Measurements from ENCODE around the gene TNFAIP1.
"Not testable (repeated sequence)": the region's sequence is repeated elsewhere in the genome, so short reads cannot be mapped to it uniquely, and the experiment has no call there.

Gene TNFAIP1

GRCh38 chr17:28325211-28325610 is 10.3 kb upstream of the TNFAIP1 start:
- DNase-seq, result no peak

- no peak for DNase-seq
Measured at GRCh38 chr17:28326114-28326513, 9.4 kb upstream of the TNFAIP1 start.

- DNase-seq, result peak in 1 of 5 donors; percentile 63
Measured at GRCh38 chr17:28327031-28327607, 8.4 kb upstream of the TNFAIP1 start.

- no peak for DNase-seq
Measured at GRCh38 chr17:28327709-28328108, 7.9 kb upstream of the TNFAIP1 start.

GRCh38 chr17:28328325-28328724 is 7.2 kb upstream of the TNFAIP1 start:
- DNase-seq, result no peak

GRCh38 chr17:28330671-28331070 is 4.9 kb upstream of the TNFAIP1 start:
- DNase-seq, result no peak

GRCh38 chr17:28331891-28332420 is 3.6 kb upstream of the TNFAIP1 start:
- DNase-seq, result no peak

- no peak for DNase-seq
Measured at GRCh38 chr17:28333083-28333746, 2.3 kb upstream of the TNFAIP1 start.

GRCh38 chr17:28334171-28334570 is 1.4 kb upstream of the TNFAIP1 start:
- DNase-seq, result no peak

GRCh38 chr17:28334666-28335200 is 828 bp upstream of the TNFAIP1 start:
- DNase-seq, result no peak

GRCh38 chr17:28335959-28336871 is 654 bp downstream of the TNFAIP1 start:
- DNase-seq, result no peak

- no peak for DNase-seq
Measured at GRCh38 chr17:28338056-28338768, 2.7 kb downstream of the TNFAIP1 start.

GRCh38 chr17:28338769-28339212 is 3.2 kb downstream of the TNFAIP1 start:
- DNase-seq, result not testable (repeated sequence)

GRCh38 chr17:28339431-28339830 is 3.9 kb downstream of the TNFAIP1 start:
- DNase-seq, result no peak

GRCh38 chr17:28340374-28340773 is 4.8 kb downstream of the TNFAIP1 start:
- no peak for DNase-seq

GRCh38 chr17:28341516-28341915 is 6.0 kb downstream of the TNFAIP1 start:
- DNase-seq, result no peak

GRCh38 chr17:28342313-28342712 is 6.8 kb downstream of the TNFAIP1 start:
- no peak for DNase-seq

- no peak for DNase-seq
Measured at GRCh38 chr17:28343491-28343932, 8.0 kb downstream of the TNFAIP1 start.

GRCh38 chr17:28344011-28344410 is 8.4 kb downstream of the TNFAIP1 start:
- no peak for DNase-seq

- DNase-seq, result no peak
Measured at GRCh38 chr17:28344435-28344901, 8.9 kb downstream of the TNFAIP1 start.

- no peak for DNase-seq
Measured at GRCh38 chr17:28345419-28346198, 10.0 kb downstream of the TNFAIP1 start.

All from T-helper 1 cell (primary cell).